SU-DHL-6 (cell line): Measurements from ENCODE around the gene BASP1.
A peak's percentile ranks its signal among the peaks of the same experiment; 100 is the strongest.

ENCODE experiments used
- H2AFZ ChIP-seq: fragments of 200-600 bp; sonication (generic); 2 replicates; pipeline ENCODE4 v1.6.1; 2014; ENCODE audit warnings: low read depth, mild to moderate bottlenecking, moderate library complexity, mixed read lengths, antibody characterized with exemption, low read length; ENCODE audit not compliant: severe bottlenecking
- H3F3A ChIP-seq: fragments of 200-600 bp; shearing (Covaris generic); 2 replicates; pipeline ENCODE4 v1.6.0; 2016; ENCODE audit warnings: antibody characterized with exemption, mild to moderate bottlenecking; ENCODE audit not compliant: insufficient read depth
- H3K27ac ChIP-seq: fragments of 200-600 bp; sonication (generic); 2 replicates; pipeline ENCODE4 v1.5.1; 2016; ENCODE audit warnings: low read depth, mild to moderate bottlenecking, low read length, moderate library complexity, mixed read lengths
- H3K27me3 ChIP-seq: fragments of 200-600 bp; sonication (generic), shearing (Covaris generic); 2 replicates; pipeline ENCODE4 v1.6.0; 2014; ENCODE audit warnings: mild to moderate bottlenecking, low read length
- H3K36me3 ChIP-seq: fragments of 200-600 bp; sonication (generic); 2 replicates; pipeline ENCODE4 v1.6.1; 2014; ENCODE audit warnings: mild to moderate bottlenecking, low read length, mixed read lengths
- H3K4me2 ChIP-seq: fragments of 300-600, 200-600 bp; shearing (Covaris generic), sonication (generic); 2 replicates; pipeline ENCODE4 v1.6.0; 2014; ENCODE audit warnings: low read length, low read depth, mild to moderate bottlenecking; ENCODE audit not compliant: poor library complexity, severe bottlenecking
- H3K4me3 ChIP-seq: fragments of 200-600 bp; sonication (generic); 2 replicates; pipeline ENCODE4 v1.5.1; 2014; ENCODE audit warnings: antibody characterized with exemption, low read length, mild to moderate bottlenecking, mixed read lengths; ENCODE audit not compliant: insufficient read depth, poor library complexity, severe bottlenecking
- H3K79me2 ChIP-seq: fragments of 200-600 bp; sonication (generic); 2 replicates; pipeline ENCODE4 v1.6.1; 2014; ENCODE audit warnings: mild to moderate bottlenecking, low read length, moderate library complexity; ENCODE audit not compliant: insufficient read depth
- H3K9ac ChIP-seq: fragments of 200-600 bp; sonication (generic); 2 replicates; pipeline ENCODE4 v1.7.0; 2014; ENCODE audit warnings: mild to moderate bottlenecking, low read length
- H3K9me2 ChIP-seq: fragments of 200-600 bp; sonication (generic); replicated peaks from 2 replicates; pipeline ENCODE4 v1.6.1; 2014; ENCODE audit warnings: low read length; ENCODE audit not compliant: insufficient read depth
- H3K9me3 ChIP-seq: fragments of 200-600 bp; sonication (generic); 2 replicates; pipeline ENCODE4 v1.6.1; 2014; ENCODE audit warnings: low read length, mixed read lengths; ENCODE audit not compliant: insufficient read depth
- H4K20me1 ChIP-seq: fragments of 200-600 bp; sonication (generic); 2 replicates; pipeline ENCODE4 v1.6.1; 2014; ENCODE audit warnings: low read depth, mild to moderate bottlenecking, antibody characterized with exemption, low read length, moderate library complexity, mixed read lengths
- CTCF ChIP-seq: fragments of 200-600 bp; sonication (generic); IDR thresholded peaks from one replicate; pipeline ENCODE4 v1.5.1; 2017; ENCODE audit warnings: antibody characterized with exemption, mild to moderate bottlenecking, low read length, moderate library complexity; ENCODE audit not compliant: insufficient read depth, poor library complexity, severe bottlenecking
- EZH2phosphoT487 ChIP-seq: fragments of 200-600 bp; sonication (generic), shearing (Covaris generic); conservative IDR thresholded peaks from 2 replicates; pipeline ENCODE4 v1.6.1; 2018; ENCODE audit warnings: mild to moderate bottlenecking, antibody characterized with exemption, low read length, moderate library complexity, mixed read lengths

Gene BASP1

DNA sequence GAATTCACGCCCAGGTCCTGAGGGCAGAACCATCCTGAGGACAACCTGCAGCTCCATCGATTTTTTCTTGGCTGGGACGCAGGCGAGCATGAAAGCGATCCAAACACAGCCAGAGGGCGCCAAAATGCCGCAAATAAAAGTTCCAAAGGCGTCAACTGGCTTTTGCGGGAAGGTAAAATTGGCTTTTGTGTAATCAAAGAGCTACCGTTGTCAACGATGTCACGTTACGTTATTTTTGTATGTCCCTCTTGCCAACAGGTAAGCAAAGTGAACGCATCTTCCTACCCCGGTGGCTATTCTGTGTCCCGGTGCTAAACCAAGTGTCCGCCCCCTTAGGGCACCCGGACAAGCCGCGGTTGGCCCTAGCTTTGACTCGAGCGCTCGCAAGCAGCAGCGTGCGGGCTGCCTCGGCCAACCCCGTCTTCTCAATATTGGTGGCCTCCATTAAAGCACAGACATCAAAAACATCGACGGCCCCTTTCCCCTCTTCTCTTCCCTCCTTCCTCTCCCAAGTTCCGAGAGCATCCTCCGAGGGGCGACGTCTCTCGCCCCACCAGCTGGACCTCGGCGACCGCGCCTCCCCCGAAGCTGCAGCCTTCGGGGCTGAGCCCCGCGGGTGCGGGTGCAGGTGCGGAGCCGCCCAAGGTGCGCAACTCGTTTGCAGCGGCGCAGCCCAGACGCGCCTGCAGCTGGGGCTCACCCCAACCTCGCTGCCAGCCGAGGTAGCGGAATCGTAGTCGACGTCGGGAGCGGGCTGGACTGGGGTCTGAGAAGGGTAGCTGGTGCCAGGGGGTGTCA is 1.1 kb upstream of the BASP1 start:
- Histone ChIP-seq H3K27me3 (no peaks in the 10 kb centered on the region), H3K9me3 (no peaks in the 10 kb centered on the region), H3K4me3 (peak overlapping the region; percentile 72), H3K36me3 (peaks cover 16% of the 10 kb centered on the region; the same call in 1 of the 2 replicates), H3F3A (peaks cover 15% of the 10 kb centered on the region; the same call in 1 of the 2 replicates), H2AFZ (peak overlapping the region; percentile 49), H3K79me2 (peaks cover 80% of the 10 kb centered on the region), H3K9me2 (no peaks in the 10 kb centered on the region), H3K4me2 (peak overlapping the region; percentile 92), H3K9ac (peak overlapping the region; percentile 82), H3K27ac (peak overlapping the region; percentile 96), H4K20me1 (peaks cover 18% of the 10 kb centered on the region)
- TF ChIP-seq EZH2phosphoT487 (no peak), CTCF (peak; percentile 72)

DNA sequence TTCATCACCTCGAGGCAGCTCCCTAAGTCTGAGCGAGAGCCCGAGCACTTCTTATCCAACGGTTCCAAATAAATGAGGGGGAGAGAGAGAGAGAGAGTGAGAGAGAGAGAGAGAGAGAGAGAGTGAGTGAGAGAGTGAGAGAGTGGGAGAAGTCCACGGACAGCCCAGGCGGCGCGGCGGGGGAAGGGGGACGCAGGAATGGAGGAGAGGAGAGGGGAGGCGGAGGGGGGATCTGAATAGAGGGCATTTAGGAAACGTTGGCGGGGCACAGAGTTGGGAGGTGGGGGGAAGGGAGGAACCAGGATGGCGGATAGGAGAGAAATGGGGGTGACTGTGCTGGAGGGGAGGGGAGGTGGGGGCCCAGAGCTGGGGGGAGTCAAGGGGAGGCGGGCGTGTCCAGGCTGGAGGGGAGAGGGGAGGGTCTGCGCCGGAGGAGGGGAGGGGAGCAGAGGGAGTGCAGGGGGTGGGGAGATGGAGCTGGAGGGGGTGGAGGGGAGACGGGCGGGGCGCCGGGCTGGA is 398 bp upstream of the BASP1 start:
- H4K20me1 ChIP-seq, result peaks cover 24% of the 10 kb centered on the region
- peak overlapping the region; percentile 92 for H3K4me2 ChIP-seq
- peak overlapping the region; percentile 72 for H3K4me3 ChIP-seq
- H3K9ac ChIP-seq, result peak overlapping the region; percentile 82
- no peaks in the 10 kb centered on the region for H3K9me3 ChIP-seq
- peaks cover 16% of the 10 kb centered on the region; the same call in 1 of the 2 replicates for H3K36me3 ChIP-seq
- no peaks in the 10 kb centered on the region for H3K9me2 ChIP-seq
- peaks cover 81% of the 10 kb centered on the region for H3K79me2 ChIP-seq
- no peaks in the 10 kb centered on the region for H3K27me3 ChIP-seq
- TF ChIP-seq EZH2phosphoT487 (no peak), CTCF (no peak)
- H3F3A ChIP-seq, result peaks cover 21% of the 10 kb centered on the region; the same call in 1 of the 2 replicates
- peak overlapping the region; percentile 49 for H2AFZ ChIP-seq
- H3K27ac ChIP-seq, result peak overlapping the region; percentile 96

DNA sequence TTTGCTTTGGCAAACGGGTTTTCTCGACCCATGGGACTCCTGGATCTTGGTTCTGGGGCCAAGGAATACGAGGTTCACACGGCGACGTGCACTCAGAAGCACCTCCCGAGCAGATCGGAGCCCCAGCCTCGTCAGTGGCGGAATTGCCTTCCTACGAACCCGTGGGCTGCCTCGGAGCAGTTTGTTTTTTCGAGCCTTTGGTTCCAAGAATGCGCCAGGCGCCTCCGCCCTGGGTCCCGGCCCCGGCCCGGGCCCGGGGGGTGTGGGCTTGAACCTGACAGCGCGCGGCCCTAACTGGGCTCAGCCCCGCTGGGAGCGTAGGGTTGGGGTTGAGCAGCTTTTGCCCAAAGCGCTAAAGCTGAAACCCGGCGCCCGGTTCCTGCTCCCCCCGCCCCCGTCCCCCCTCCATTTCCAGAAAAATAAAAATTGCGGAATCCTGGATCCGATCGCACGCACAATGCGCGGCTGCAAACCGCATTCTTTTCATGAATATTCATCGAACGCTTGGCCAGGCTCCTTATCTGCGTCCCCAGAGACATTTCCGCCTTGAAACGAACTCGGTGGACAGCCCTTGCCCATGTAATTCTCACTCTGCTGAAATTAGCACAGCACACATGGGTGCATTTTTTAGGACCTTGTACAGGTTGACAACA is 1.0 kb downstream of the BASP1 start:
- Histone ChIP-seq H3K27ac (peak overlapping the region; percentile 84), H3K36me3 (peaks cover 16% of the 10 kb centered on the region; the same call in 1 of the 2 replicates), H3K9ac (peak overlapping the region; percentile 89), H3K9me3 (no peaks in the 10 kb centered on the region), H3F3A (peaks cover 31% of the 10 kb centered on the region; the same call in 1 of the 2 replicates), H3K9me2 (no peaks in the 10 kb centered on the region), H3K27me3 (no peaks in the 10 kb centered on the region), H3K4me3 (peak overlapping the region; percentile 60), H4K20me1 (peaks cover 33% of the 10 kb centered on the region), H3K79me2 (peaks cover 90% of the 10 kb centered on the region), H2AFZ (no peak overlapping the region), H3K4me2 (peak overlapping the region; percentile 93)
- TF ChIP-seq CTCF (no peak), EZH2phosphoT487 (no peak)
